T follicular helper cell (primary cell): Measurements from ENCODE around the gene CCDC144A.
"Not testable (repeated sequence)": the region's sequence is repeated elsewhere in the genome, so short reads cannot be mapped to it uniquely, and the experiment has no call there.

ENCODE experiments used
- DNase-seq: peaks from one replicate; pipeline ENCODE4 v3.0.0-alpha.2; 2020; ENCODE audit warnings: low read depth
- total RNA-seq, 2 experiments: gene quantifications; one replicate each; lab custom pipeline; 2026; lab: John Stamatoyannopoulos, UW

CCDC144A gene
- total RNA-seq = 0.06 to 0.22 reads per million in 2 experiments

- peak; percentile 5 for DNase-seq
These were observed at the start of gene CCDC144A for GRCh38 chr17:16689731-16690281. TSS of gene CCDC144A (plus strand) at chr17:16690241. CDS start at chr17:16690401, 160 bp downstream.

GRCh38 chr17:16649585-16649984 lies 40.5 kb upstream of the CCDC144A start:
- no peak for DNase-seq

- no peak for DNase-seq
These were observed 37.8 kb upstream of the CCDC144A start for GRCh38 chr17:16652252-16652651.

- no peak for DNase-seq
These were observed 37.1 kb upstream of the CCDC144A start for GRCh38 chr17:16652847-16653366.

GRCh38 chr17:16653367-16654041 lies 36.5 kb upstream of the CCDC144A start, which contains the start of gene ZNF624:
TSS of gene ZNF624 (minus strand) at chr17:16653850.
- peak; percentile 77 for DNase-seq

GRCh38 chr17:16661217-16661616 lies 28.8 kb upstream of the CCDC144A start:
- DNase-seq = no peak

- DNase-seq = no peak
These were observed 27.1 kb upstream of the CCDC144A start for GRCh38 chr17:16662936-16663335.

GRCh38 chr17:16666553-16666906 lies 23.5 kb upstream of the CCDC144A start:
- DNase-seq = not testable (repeated sequence)

- DNase-seq = not testable (repeated sequence)
These were observed 23.0 kb upstream of the CCDC144A start for GRCh38 chr17:16666907-16667636.

GRCh38 chr17:16676676-16677268 lies 13.3 kb upstream of the CCDC144A start:
- no peak for DNase-seq

GRCh38 chr17:16683290-16684138 lies 6.5 kb upstream of the CCDC144A start:
- DNase-seq = not testable (repeated sequence)

- DNase-seq = not testable (repeated sequence)
These were observed 4.0 kb upstream of the CCDC144A start for GRCh38 chr17:16686019-16686418.

GRCh38 chr17:16687151-16687550 lies 2.9 kb upstream of the CCDC144A start:
- DNase-seq = not testable (repeated sequence)

- not testable (repeated sequence) for DNase-seq
These were observed 406 bp downstream of the CCDC144A start for GRCh38 chr17:16690447-16690846.

- not testable (repeated sequence) for DNase-seq
These were observed 7.6 kb downstream of the CCDC144A start for GRCh38 chr17:16697603-16698002.

GRCh38 chr17:16745492-16746203 lies 55.6 kb downstream of the CCDC144A start:
- not testable (repeated sequence) for DNase-seq

GRCh38 chr17:16746571-16746970 lies 56.5 kb downstream of the CCDC144A start:
- not testable (repeated sequence) for DNase-seq

GRCh38 chr17:16750515-16750914 lies 60.5 kb downstream of the CCDC144A start:
- not testable (repeated sequence) for DNase-seq

- DNase-seq = not testable (repeated sequence)
These were observed 61.3 kb downstream of the CCDC144A start for GRCh38 chr17:16751224-16751923.

GRCh38 chr17:16751924-16752287 lies 61.9 kb downstream of the CCDC144A start:
- not testable (repeated sequence) for DNase-seq
